Ovary (tissue), 9 donors: ENCODE measurements around the gene PLPPR5. TPM values are rescaled to one million over a fixed set of nuclear protein-coding genes. Genes with fewer than 3 reads are reported as not detected.

Experiments used
- DNase-seq, 5 donors: peaks; one replicate each; pipeline ENCODE4 v3.0.0-alpha.2; 2019 to 2020
- H3K27ac ChIP-seq, 2 donors: fragments of 200-600 bp; one replicate each; pipeline versions ENCODE4 v1.5.1 to v1.8.0; 2019 to 2022
- H3K27me3 ChIP-seq: fragments of 200-600 bp; one replicate; pipeline ENCODE4 v1.8.0; 2022
- H3K36me3 ChIP-seq: fragments of 200-600 bp; sonication (generic); one replicate; pipeline ENCODE4 v1.5.1; 2019
- H3K4me1 ChIP-seq: one replicate; pipeline ENCODE4 v1.8.1; 2013; ENCODE audit warnings: mild to moderate bottlenecking, moderate library complexity; ENCODE audit not compliant: insufficient read depth
- H3K4me3 ChIP-seq: fragments of 200-600 bp; sonication (generic); one replicate; pipeline ENCODE4 v1.5.1; 2017
- H3K9me3 ChIP-seq, 2 donors: fragments of 200-600 bp in 1 of 2; sonication (generic) in 1 of 2; one replicate each; pipeline versions ENCODE4 v1.5.1 to v1.8.1; 2013 to 2019; ENCODE audit warnings: mild to moderate bottlenecking in 1 of 2, moderate library complexity in 1 of 2
- CTCF ChIP-seq, 3 donors: fragments of 450-650 bp in 2 of 3; fragments of 200-600 bp in 1 of 3; IDR thresholded peaks; one replicate each; pipeline versions ENCODE4 v1.5.1 to v1.8.0; 2016 to 2022; ENCODE audit warnings: antibody characterized with exemption in 3 of 3, mild to moderate bottlenecking in 1 of 3
- EP300 ChIP-seq: sonication (generic); formaldehyde crosslinking; IDR thresholded peaks from one replicate; pipeline ENCODE4 v1.6.1; 2017; ENCODE audit warnings: antibody characterized with exemption
- POLR2A ChIP-seq: fragments of 450-650 bp; IDR thresholded peaks from one replicate; pipeline ENCODE4 v1.6.1; 2017; ENCODE audit warnings: antibody characterized with exemption, mild to moderate bottlenecking, moderate library complexity
- WGBS, 3 donors: extraction: QIAGEN DNeasy Blood & Tissue Kit in 1 of 3; methylation state at CpG; one replicate each; pipeline versions ENCODE4 v1.1.5 to v1.1.7; 2013 to 2017; 5-methylcytosine and 5-hydroxymethylcytosine counted together
- intact Hi-C, 4 donors: fragments of 100-400 bp; cut with DNase I; formaldehyde crosslinking; loops; one replicate each; pipeline versions ENCODE4 v1.11.0 to v1.15.1; 2022 to 2023
- polyA plus RNA-seq, 2 donors: library from polyadenylated mRNA; stranded (reverse); fragments of 200-250 nt in 1 of 2; fragments of 350-450 nt in 1 of 2; fragmentation: Illumina TruSeq in 1 of 2; extraction: RNeasy Lipid Tissue Mini Kit (QIAGEN cat#74804) in 1 of 2; gene quantifications; one replicate each; pipeline ENCODE4 v1.2.3, GENCODE V29; 2013 to 2014
- total RNA-seq, 7 donors: library from RNA; depleted of rRNA in 2 of 7; stranded (reverse); fragments of >200 nt in 2 of 7; fragmentation: NEBNext Ultra II Directional in 3 of 7; extraction: Animal tissue kit (Norgen Biotek cat#: 25700) in 3 of 7; gene quantifications; one replicate each; pipeline versions ENCODE4 v1.1.0 to v1.2.4, GENCODE V29; 2016 to 2023
- donor health status: DM: no; HTN: no; CAD: no; lungs with moderate emphysema.
- donor health status: DM: no; HTN: no; CAD: no.
- donor health status: Bipolar disorder and iron deficiency.
- donor health status: DM: yes; HTN: yes; CAD: no.
- donor health status: DM: no; HTN: no; CAD: no.
- donor health status: DM: yes; HTN: yes; CAD: no.

The PLPPR5 gene
- total and polyA plus RNA-seq, 9 donors, result not detected

GRCh38 chr1:98865796-98866195, 138.9 kb downstream of the PLPPR5 start:
- Histone ChIP-seq H3K27ac (no peak overlapping the region), H3K4me1 (no peaks in the 10 kb centered on the region), H3K4me3 (no peak overlapping the region), H3K9me3 (no peaks in the 10 kb centered on the region), H3K27me3 (no peaks in the 10 kb centered on the region), H3K36me3 (no peaks in the 10 kb centered on the region)
- DNase-seq, result no peak
- intact Hi-C loops, result no loop called here
- no peak for TF ChIP-seq POLR2A
- no peak for TF ChIP-seq EP300
- no peak for TF ChIP-seq CTCF (IDR thresholded peaks at IDR 0.05)
- 44 to 72% (median 62%) methylated on average over 1 of the region's 1 CpG for WGBS, 3 donors

- 56 to 88% (median 82%) methylated on average over 1 of the region's 1 CpG for WGBS, 3 donors
- H3K4me1 ChIP-seq, result no peaks in the 10 kb centered on the region
- H3K9me3 ChIP-seq, result no peaks in the 10 kb centered on the region
- H3K36me3 ChIP-seq, result no peaks in the 10 kb centered on the region
- no peak overlapping the region for H3K4me3 ChIP-seq
- intact Hi-C loops, result no loop called here
- H3K27me3 ChIP-seq, result no peaks in the 10 kb centered on the region
- TF ChIP-seq POLR2A, result no peak
- TF ChIP-seq CTCF (IDR thresholded peaks at IDR 0.05), result no peak
- no peak for TF ChIP-seq EP300
- DNase-seq, result no peak
- no peak overlapping the region for H3K27ac ChIP-seq
Observed at GRCh38 chr1:98860329-98860728, 144.3 kb downstream of the PLPPR5 start.

- TF ChIP-seq EP300 (no peak), POLR2A (no peak), CTCF (IDR thresholded peaks at IDR 0.05) (no peak)
- Histone ChIP-seq H3K27me3 (no peaks in the 10 kb centered on the region), H3K27ac (no peak overlapping the region), H3K4me1 (no peaks in the 10 kb centered on the region), H3K36me3 (no peaks in the 10 kb centered on the region), H3K9me3 (no peaks in the 10 kb centered on the region), H3K4me3 (no peak overlapping the region)
- no peak for DNase-seq
- 16 to 31% (median 20%) methylated on average over 4 of the region's 4 CpGs for WGBS, 3 donors
- intact Hi-C loops, result no loop called here
Observed at GRCh38 chr1:98854137-98854536, 150.5 kb downstream of the PLPPR5 start.

GRCh38 chr1:98849969-98850636, 154.6 kb downstream of the PLPPR5 start:
- intact Hi-C loops, result no loop called here
- Histone ChIP-seq H3K27me3 (no peaks in the 10 kb centered on the region), H3K4me1 (no peaks in the 10 kb centered on the region), H3K27ac (no peak overlapping the region), H3K4me3 (no peak overlapping the region), H3K9me3 (no peaks in the 10 kb centered on the region), H3K36me3 (no peaks in the 10 kb centered on the region)
- TF ChIP-seq CTCF (IDR thresholded peaks at IDR 0.05) (no peak), POLR2A (no peak), EP300 (no peak)
- no peak for DNase-seq
- 41 to 67% (median 41%) methylated on average over 1 of the region's 1 CpG for WGBS, 3 donors
